ENCODE measurements around the gene DLG5. TPM values are rescaled to one million over a fixed set of nuclear protein-coding genes. Genes with fewer than 3 reads are reported as not detected.

DLG5 gene
- polyA plus RNA-seq, 3 donors, result 0.14 to 0.77 TPM; not detected in 1

- Mint-ChIP-seq H3K9me3 (peaks cover 12 to 39% (median 28%) of the 10 kb centered on the region in 7 donors), H3K27me3 (ENCODE audit: low read depth in 3 of 3) (peaks cover 2 to 18% (median 4%) of the 10 kb centered on the region in 3 donors), H3K27ac (no peak overlapping the region), H3K4me1 (no peaks in the 10 kb centered on the region), H3K36me3 (no peaks in the 10 kb centered on the region), H3K4me3 (no peak overlapping the region)
- Histone ChIP-seq H3K9me3 (replicated peaks in 1 of 2; ENCODE audit: control insufficient read depth in 1 of 2, insufficient read depth in 1 of 2, low read length in 2 of 2) (peaks cover 12 to 31% of the 10 kb centered on the region in 2 donors), H2AFZ (ENCODE audit: insufficient read depth, low read depth, low read length, poor library complexity, severe bottlenecking) (no peak overlapping the region), H3K4me3 (replicated peaks in 1 of 3; ENCODE audit: low read depth in 2 of 3, low read length in 3 of 3) (no peak overlapping the region), H3K9ac (ENCODE audit: insufficient read depth, low read length, poor library complexity, severe bottlenecking) (no peak overlapping the region), H4K20me1 (ENCODE audit: insufficient read depth, low read length) (no peaks in the 10 kb centered on the region), H3K36me3 (replicated peaks in 1 of 2; ENCODE audit: control insufficient read depth in 1 of 2, insufficient read depth in 2 of 2, low read length in 2 of 2) (no peaks in the 10 kb centered on the region), H3K4me1 (ENCODE audit: control insufficient read depth in 1 of 2, insufficient read depth in 2 of 2, low read length in 2 of 2) (no peaks in the 10 kb centered on the region), H3K27me3 (ENCODE audit: control insufficient read depth in 2 of 2, insufficient read depth in 2 of 2, low read length in 2 of 2) (no peaks in the 10 kb centered on the region), H3K4me2 (replicated peaks; ENCODE audit: extremely low read depth, low read length, poor library complexity, severe bottlenecking) (no peak overlapping the region), H3K27ac (ENCODE audit: low read depth in 1 of 2, low read length in 2 of 2) (no peak overlapping the region), H3K79me2 (ENCODE audit: insufficient read depth, low read length) (no peaks in the 10 kb centered on the region)
- no peak for TF ChIP-seq CTCF (IDR thresholded peaks at IDR 0.05)
- no peak for DNase-seq
- intact Hi-C loops (cut with micrococcal nuclease), result no loop called here
- WGBS (ENCODE audit: insufficient coverage), result 33% methylated on average over 1 of the region's 7 CpGs
These were observed 22.6 kb upstream of the DLG5 start for GRCh38 chr10:77949167-77949566.

GRCh38 chr10:77946084-77946483 is 19.5 kb upstream of the DLG5 start:
- H3K36me3 Mint-ChIP-seq, result no peaks in the 10 kb centered on the region
- no peak overlapping the region for H3K4me2 ChIP-seq (replicated peaks; ENCODE audit: extremely low read depth, low read length, poor library complexity, severe bottlenecking)
- peaks cover 0 to 5% of the 10 kb centered on the region in 2 donors for H3K4me1 ChIP-seq (ENCODE audit: control insufficient read depth in 1 of 2, insufficient read depth in 2 of 2, low read length in 2 of 2)
- H3K27ac ChIP-seq (ENCODE audit: low read depth in 1 of 2, low read length in 2 of 2), result no peak overlapping the region
- DNase-seq, result no peak
- H4K20me1 ChIP-seq (ENCODE audit: insufficient read depth, low read length), result no peaks in the 10 kb centered on the region
- H3K4me3 ChIP-seq (replicated peaks in 1 of 3; ENCODE audit: low read depth in 2 of 3, low read length in 3 of 3), result no peak overlapping the region
- H3K36me3 ChIP-seq (replicated peaks in 1 of 2; ENCODE audit: control insufficient read depth in 1 of 2, insufficient read depth in 2 of 2, low read length in 2 of 2), result no peaks in the 10 kb centered on the region
- no peak overlapping the region for H3K4me3 Mint-ChIP-seq
- intact Hi-C loops (cut with micrococcal nuclease), result no loop called here
- no peak overlapping the region for H2AFZ ChIP-seq (ENCODE audit: insufficient read depth, low read depth, low read length, poor library complexity, severe bottlenecking)
- H3K9me3 ChIP-seq (replicated peaks in 1 of 2; ENCODE audit: control insufficient read depth in 1 of 2, insufficient read depth in 1 of 2, low read length in 2 of 2), result peaks cover 7 to 10% of the 10 kb centered on the region in 2 donors
- H3K27ac Mint-ChIP-seq, result no peak overlapping the region
- no CpG with 5 or more reads among the region's 2 CpGs for WGBS (ENCODE audit: insufficient coverage)
- H3K4me1 Mint-ChIP-seq, result no peaks in the 10 kb centered on the region
- no peak for TF ChIP-seq CTCF (IDR thresholded peaks at IDR 0.05)
- no peaks in the 10 kb centered on the region for H3K27me3 ChIP-seq (ENCODE audit: control insufficient read depth in 2 of 2, insufficient read depth in 2 of 2, low read length in 2 of 2)
- H3K79me2 ChIP-seq (ENCODE audit: insufficient read depth, low read length), result no peaks in the 10 kb centered on the region
- H3K9me3 Mint-ChIP-seq, result peaks cover 6 to 15% (median 10%) of the 10 kb centered on the region in 7 donors
- peaks cover 2 to 14% (median 4%) of the 10 kb centered on the region in 3 donors for H3K27me3 Mint-ChIP-seq (ENCODE audit: low read depth in 3 of 3)
- H3K9ac ChIP-seq (ENCODE audit: insufficient read depth, low read length, poor library complexity, severe bottlenecking), result no peak overlapping the region

Measured in CD14-positive monocyte (primary cell).